Measurements from ENCODE around the gene GCGR.
A peak's percentile ranks its signal among the peaks of the same experiment; 100 is the strongest.

Gene GCGR

DNA sequence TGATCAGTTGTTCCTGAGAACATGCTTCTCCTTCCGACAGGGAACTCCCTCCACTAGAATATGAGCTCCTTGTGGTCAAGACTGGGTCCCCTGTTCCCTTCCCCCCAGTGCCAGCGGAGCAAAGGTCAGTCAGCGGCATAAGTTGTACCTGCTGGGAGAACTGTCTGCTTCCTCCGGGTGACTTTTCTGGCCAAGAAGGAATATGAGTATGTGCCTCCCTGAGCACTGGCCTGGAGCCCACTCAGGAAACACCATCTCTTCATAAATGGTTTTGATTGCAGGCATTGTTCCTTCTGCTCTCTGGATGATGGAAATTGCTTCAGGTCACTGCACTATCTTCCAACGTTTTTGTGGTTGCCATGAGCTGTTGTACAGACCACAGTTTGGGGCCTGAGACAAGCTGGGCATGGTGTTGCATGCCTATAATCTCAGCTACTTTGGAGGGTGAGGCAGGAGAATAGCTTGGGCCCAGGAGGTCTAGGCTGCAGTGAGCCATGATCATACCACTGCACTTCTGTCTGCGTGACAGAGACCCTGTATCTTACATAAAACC is 59.2 kb downstream of the GCGR start:
- no peak overlapping the region for H3K18ac ChIP-seq (ENCODE audit: low read depth in 1 of 2, low read length in 2 of 2)
- peaks cover 57% of the 10 kb centered on the region for H3K4me1 ChIP-seq (ENCODE audit: control insufficient read depth, insufficient read depth, low read depth, low read length)
- H3K4me3 ChIP-seq (ENCODE audit: insufficient read depth in 1 of 2, low read depth in 1 of 2, low read length in 2 of 2): no peak overlapping the region
- peaks cover 35 to 56% of the 10 kb centered on the region in 2 experiments for H3K36me3 ChIP-seq (ENCODE audit: control insufficient read depth in 1 of 2, insufficient read depth in 2 of 2, low read depth in 1 of 2, low read length in 2 of 2)
- H2BK5ac ChIP-seq (ENCODE audit: low read depth, low read length, poor library complexity, severe bottlenecking): no peak overlapping the region
- H2BK120ac ChIP-seq (ENCODE audit: low read depth, low read length): no peak overlapping the region
- peaks cover 10% of the 10 kb centered on the region for H3K79me1 ChIP-seq (replicated peaks; ENCODE audit: low read length, poor library complexity, severe bottlenecking)
- peak overlapping the region; percentile 32 for H3K9ac ChIP-seq (ENCODE audit: low read length)
- H2BK12ac ChIP-seq (ENCODE audit: low read length in 2 of 2): no peak overlapping the region
- H4K8ac ChIP-seq (ENCODE audit: low read length): no peak overlapping the region
- no peak overlapping the region for H2BK15ac ChIP-seq (ENCODE audit: low read depth, poor library complexity, severe bottlenecking)
- no peak overlapping the region for H3K4me2 ChIP-seq (ENCODE audit: low read length, poor library complexity, severe bottlenecking)
- no peak overlapping the region for H3K14ac ChIP-seq (ENCODE audit: low read length in 2 of 2)
- H3K27ac ChIP-seq (ENCODE audit: low read length, poor library complexity, severe bottlenecking): no peak overlapping the region
- 95% methylated on average over 5 of the region's 6 CpGs for WGBS
- H3K9me3 ChIP-seq (ENCODE audit: control insufficient read depth, low read length): no peaks in the 10 kb centered on the region
- no peak overlapping the region for H4K91ac ChIP-seq (ENCODE audit: low read length)
- H3K4ac ChIP-seq (ENCODE audit: low read depth in 1 of 2, low read length in 2 of 2): no peak overlapping the region
- no peaks in the 10 kb centered on the region for H3K27me3 ChIP-seq (ENCODE audit: control insufficient read depth in 1 of 2, insufficient read depth in 1 of 2, low read length in 2 of 2)
- no peak overlapping the region for H2AK5ac ChIP-seq (ENCODE audit: low read length, severe bottlenecking)
- no peak overlapping the region for H2AFZ ChIP-seq (ENCODE audit: low read depth, low read length)
- peak; percentile 20 for DNase-seq
- H3K23ac ChIP-seq (ENCODE audit: low read length in 2 of 2): no peak overlapping the region

Measured in mesenchymal stem cell (in vitro differentiated cells and primary cell).